ENCODE measurements around the gene SLC38A3.
A peak's percentile ranks its signal among the peaks of the same experiment; 100 is the strongest.

The SLC38A3 gene

DNA sequence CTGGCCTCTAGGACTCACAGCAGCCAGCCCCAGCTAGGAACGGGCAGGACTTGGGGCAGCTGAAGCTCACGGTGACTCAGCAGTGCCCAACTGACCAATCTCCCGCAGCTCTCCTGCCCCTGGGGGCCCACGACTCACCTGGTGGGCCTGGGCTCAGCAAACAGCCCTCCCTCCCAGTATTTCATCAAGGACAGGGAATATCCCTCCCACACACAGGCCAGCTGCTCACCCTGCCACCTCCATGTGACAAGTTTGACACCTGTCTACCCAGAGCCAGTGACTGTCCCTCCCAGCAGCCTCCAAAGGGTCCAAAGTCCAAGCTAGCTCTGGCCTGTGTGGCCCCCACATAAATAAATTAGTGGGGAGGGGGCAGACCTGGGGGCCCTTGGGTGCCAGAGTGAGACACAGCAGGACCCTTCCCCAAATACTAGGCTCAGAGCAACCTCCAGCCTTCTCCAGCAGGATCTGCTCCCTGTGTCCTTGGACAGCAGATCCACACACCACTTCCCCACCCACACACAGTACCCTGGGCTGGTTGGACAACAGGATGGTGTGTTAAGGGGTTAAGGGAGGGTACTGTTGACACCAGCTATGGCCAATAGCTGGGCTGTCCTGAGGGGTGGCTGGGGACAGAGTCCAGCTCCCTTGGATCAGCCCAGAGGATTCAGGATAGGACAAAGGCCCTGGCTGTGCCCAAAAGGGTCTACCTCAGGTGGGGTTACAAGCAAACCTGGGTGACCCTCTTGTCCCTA lies 9.4 kb upstream of the SLC38A3 start:
- Histone ChIP-seq H3K27me3 (ENCODE audit: insufficient read depth, low read length) (no peaks in the 10 kb centered on the region), H3K23ac (ENCODE audit: low read length) (no peak overlapping the region), H4K12ac (ENCODE audit: low read depth, low read length) (no peak overlapping the region), H3K27ac (ENCODE audit: low read depth, low read length) (no peak overlapping the region), H3K9ac (ENCODE audit: low read length) (no peak overlapping the region), H2BK12ac (ENCODE audit: low read length) (no peak overlapping the region), H3K79me2 (ENCODE audit: control insufficient read depth, insufficient read depth, low read length, poor library complexity) (no peaks in the 10 kb centered on the region), H3K4me1 (ENCODE audit: control insufficient read depth in 1 of 2, insufficient read depth in 2 of 2, low read length in 2 of 2) (peaks cover 0 to 4% of the 10 kb centered on the region in 2 experiments), H3K4ac (ENCODE audit: low read depth, low read length) (no peak overlapping the region), H2BK5ac (ENCODE audit: low read depth, low read length, poor library complexity) (no peak overlapping the region), H2BK120ac (ENCODE audit: insufficient read depth, low read length, poor library complexity) (no peak overlapping the region), H2AFZ (ENCODE audit: insufficient read depth, low read length, poor library complexity) (no peak overlapping the region), H3K36me3 (ENCODE audit: control insufficient read depth in 1 of 2, insufficient read depth in 2 of 2, low read length in 2 of 2) (no peaks in the 10 kb centered on the region), H3K18ac (ENCODE audit: low read length) (no peak overlapping the region), H4K8ac (ENCODE audit: low read depth, low read length) (no peak overlapping the region), H4K91ac (ENCODE audit: low read depth, low read length) (peak overlapping the region; percentile 27), H3K4me2 (ENCODE audit: low read length) (no peak overlapping the region), H3K9me3 (ENCODE audit: insufficient read depth, low read depth, low read length) (no peaks in the 10 kb centered on the region), H3K79me1 (ENCODE audit: low read length) (no peaks in the 10 kb centered on the region), H3K4me3 (ENCODE audit: low read depth, low read length) (no peak overlapping the region), H2AK5ac (ENCODE audit: low read length) (no peak overlapping the region), H3K14ac (ENCODE audit: low read length) (no peak overlapping the region)
- WGBS (ENCODE audit: extremely low coverage, insufficient coverage, insufficient read length), result no CpG with 5 or more reads among the region's 4 CpGs
- no peak for DNase-seq

DNA sequence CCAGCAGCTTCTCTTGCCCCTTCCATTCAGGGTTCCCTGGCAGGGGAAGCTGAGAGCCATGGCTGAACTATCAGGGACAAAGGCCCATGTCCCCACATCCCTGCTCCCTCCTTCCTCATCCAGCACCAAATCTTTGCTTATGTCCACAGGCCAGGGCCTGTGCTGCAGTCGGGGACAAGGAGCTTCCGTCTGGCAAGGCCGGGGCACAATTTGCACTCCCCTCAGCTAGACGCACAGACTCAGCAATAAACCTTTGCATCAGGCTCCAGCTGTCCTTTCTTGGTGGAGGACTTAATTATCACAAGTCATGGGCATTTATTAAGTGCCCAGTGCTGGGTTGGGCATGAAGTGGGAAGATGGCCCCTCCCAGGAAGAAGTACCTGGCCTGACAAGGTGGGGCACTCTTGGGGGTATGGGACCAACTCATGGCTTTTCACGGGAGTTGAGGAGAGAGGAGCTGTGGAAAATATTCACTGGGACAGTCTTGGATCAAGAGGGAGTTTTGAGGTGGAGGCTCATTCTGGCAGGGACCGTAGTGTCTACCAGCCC lies 8.7 kb upstream of the SLC38A3 start:
- H3K14ac ChIP-seq (ENCODE audit: low read length), result no peak overlapping the region
- no CpG with 5 or more reads among the region's 6 CpGs for WGBS (ENCODE audit: extremely low coverage, insufficient coverage, insufficient read length)
- no peak overlapping the region for H2BK120ac ChIP-seq (ENCODE audit: insufficient read depth, low read length, poor library complexity)

DNA sequence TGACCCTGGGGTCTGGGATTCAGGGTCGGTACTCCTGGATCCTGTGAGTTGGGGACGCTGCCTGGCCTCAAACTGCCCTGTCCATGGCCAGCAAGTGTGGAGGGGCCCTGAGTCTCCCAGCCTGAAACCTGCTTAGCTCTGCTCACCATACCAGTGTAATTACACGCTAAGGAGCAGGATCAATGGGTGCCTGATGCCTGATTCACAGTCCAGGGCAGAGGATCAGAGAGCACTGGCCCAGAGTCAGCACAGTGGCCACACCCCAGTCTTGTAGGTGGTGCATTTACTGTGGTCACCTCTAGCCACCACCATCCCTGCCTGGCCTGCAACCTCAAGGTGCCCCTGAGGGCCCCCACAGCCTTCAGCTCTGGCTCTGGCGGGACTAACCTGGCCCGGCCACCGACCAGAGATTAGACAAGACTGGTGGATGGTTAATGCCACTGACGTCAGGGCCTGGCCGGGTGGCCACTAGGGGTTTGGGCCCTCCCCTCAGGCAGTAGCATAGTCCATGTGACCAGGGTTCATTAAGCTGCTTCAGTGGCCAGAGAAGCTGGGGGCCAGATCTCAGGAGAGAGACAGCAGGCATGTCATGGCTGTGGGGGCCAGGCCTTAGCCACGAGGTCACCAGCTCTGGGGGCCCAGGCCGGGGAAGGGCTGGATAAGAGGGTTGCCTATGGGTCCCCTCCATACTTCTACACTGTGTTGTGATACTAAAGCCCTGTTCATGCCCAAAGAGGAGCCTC lies 3.3 kb upstream of the SLC38A3 start:
- H3K27ac ChIP-seq (ENCODE audit: low read depth, low read length), result no peak overlapping the region
- no peak overlapping the region for H2BK120ac ChIP-seq (ENCODE audit: insufficient read depth, low read length, poor library complexity)
- WGBS (ENCODE audit: extremely low coverage, insufficient coverage, insufficient read length), result no CpG with 5 or more reads among the region's 10 CpGs
- no peak overlapping the region for H2BK5ac ChIP-seq (ENCODE audit: low read depth, low read length, poor library complexity)
- peaks cover 3% of the 10 kb centered on the region for H3K9me3 ChIP-seq (ENCODE audit: insufficient read depth, low read depth, low read length)
- no peaks in the 10 kb centered on the region for H3K79me1 ChIP-seq (ENCODE audit: low read length)
- no peak overlapping the region for H3K14ac ChIP-seq (ENCODE audit: low read length)
- H3K4ac ChIP-seq (ENCODE audit: low read depth, low read length), result no peak overlapping the region
- no peak overlapping the region for H3K9ac ChIP-seq (ENCODE audit: low read length)
- no peak for DNase-seq
- no peak overlapping the region for H2AK5ac ChIP-seq (ENCODE audit: low read length)
- H3K79me2 ChIP-seq (ENCODE audit: control insufficient read depth, insufficient read depth, low read length, poor library complexity), result peaks cover 2% of the 10 kb centered on the region
- H3K4me2 ChIP-seq (ENCODE audit: low read length), result no peak overlapping the region
- no peak overlapping the region for H2AFZ ChIP-seq (ENCODE audit: insufficient read depth, low read length, poor library complexity)
- no peak overlapping the region for H4K12ac ChIP-seq (ENCODE audit: low read depth, low read length)
- no peak overlapping the region for H2BK12ac ChIP-seq (ENCODE audit: low read length)
- no peaks in the 10 kb centered on the region for H3K36me3 ChIP-seq (ENCODE audit: control insufficient read depth in 1 of 2, insufficient read depth in 2 of 2, low read length in 2 of 2)
- peaks cover 20% of the 10 kb centered on the region for H3K27me3 ChIP-seq (ENCODE audit: insufficient read depth, low read length)
- no peak overlapping the region for H3K4me3 ChIP-seq (ENCODE audit: low read depth, low read length)
- H4K8ac ChIP-seq (ENCODE audit: low read depth, low read length), result no peak overlapping the region
- no peak overlapping the region for H3K23ac ChIP-seq (ENCODE audit: low read length)
- H3K18ac ChIP-seq (ENCODE audit: low read length), result no peak overlapping the region
- H4K91ac ChIP-seq (ENCODE audit: low read depth, low read length), result peak overlapping the region; percentile 33
- H3K4me1 ChIP-seq (ENCODE audit: control insufficient read depth in 1 of 2, insufficient read depth in 2 of 2, low read length in 2 of 2), result peaks cover 9 to 14% of the 10 kb centered on the region in 2 experiments

More for the DNA sequence above, 8.7 kb upstream of the SLC38A3 start:
- Histone ChIP-seq H3K18ac (ENCODE audit: low read length) (no peak overlapping the region), H3K4me1 (ENCODE audit: control insufficient read depth in 1 of 2, insufficient read depth in 2 of 2, low read length in 2 of 2) (peaks cover 0 to 4% of the 10 kb centered on the region in 2 experiments), H3K9me3 (ENCODE audit: insufficient read depth, low read depth, low read length) (no peaks in the 10 kb centered on the region), H2BK5ac (ENCODE audit: low read depth, low read length, poor library complexity) (no peak overlapping the region), H3K79me2 (ENCODE audit: control insufficient read depth, insufficient read depth, low read length, poor library complexity) (no peaks in the 10 kb centered on the region), H4K8ac (ENCODE audit: low read depth, low read length) (no peak overlapping the region), H4K91ac (ENCODE audit: low read depth, low read length) (no peak overlapping the region), H2AK5ac (ENCODE audit: low read length) (no peak overlapping the region), H3K4me3 (ENCODE audit: low read depth, low read length) (no peak overlapping the region), H2AFZ (ENCODE audit: insufficient read depth, low read length, poor library complexity) (no peak overlapping the region), H3K27me3 (ENCODE audit: insufficient read depth, low read length) (no peaks in the 10 kb centered on the region), H3K4ac (ENCODE audit: low read depth, low read length) (no peak overlapping the region), H3K36me3 (ENCODE audit: control insufficient read depth in 1 of 2, insufficient read depth in 2 of 2, low read length in 2 of 2) (no peaks in the 10 kb centered on the region), H3K4me2 (ENCODE audit: low read length) (no peak overlapping the region), H3K79me1 (ENCODE audit: low read length) (no peaks in the 10 kb centered on the region), H4K12ac (ENCODE audit: low read depth, low read length) (no peak overlapping the region), H3K9ac (ENCODE audit: low read length) (no peak overlapping the region), H2BK12ac (ENCODE audit: low read length) (no peak overlapping the region), H3K27ac (ENCODE audit: low read depth, low read length) (no peak overlapping the region), H3K23ac (ENCODE audit: low read length) (no peak overlapping the region)
- DNase-seq, result no peak

DNA sequence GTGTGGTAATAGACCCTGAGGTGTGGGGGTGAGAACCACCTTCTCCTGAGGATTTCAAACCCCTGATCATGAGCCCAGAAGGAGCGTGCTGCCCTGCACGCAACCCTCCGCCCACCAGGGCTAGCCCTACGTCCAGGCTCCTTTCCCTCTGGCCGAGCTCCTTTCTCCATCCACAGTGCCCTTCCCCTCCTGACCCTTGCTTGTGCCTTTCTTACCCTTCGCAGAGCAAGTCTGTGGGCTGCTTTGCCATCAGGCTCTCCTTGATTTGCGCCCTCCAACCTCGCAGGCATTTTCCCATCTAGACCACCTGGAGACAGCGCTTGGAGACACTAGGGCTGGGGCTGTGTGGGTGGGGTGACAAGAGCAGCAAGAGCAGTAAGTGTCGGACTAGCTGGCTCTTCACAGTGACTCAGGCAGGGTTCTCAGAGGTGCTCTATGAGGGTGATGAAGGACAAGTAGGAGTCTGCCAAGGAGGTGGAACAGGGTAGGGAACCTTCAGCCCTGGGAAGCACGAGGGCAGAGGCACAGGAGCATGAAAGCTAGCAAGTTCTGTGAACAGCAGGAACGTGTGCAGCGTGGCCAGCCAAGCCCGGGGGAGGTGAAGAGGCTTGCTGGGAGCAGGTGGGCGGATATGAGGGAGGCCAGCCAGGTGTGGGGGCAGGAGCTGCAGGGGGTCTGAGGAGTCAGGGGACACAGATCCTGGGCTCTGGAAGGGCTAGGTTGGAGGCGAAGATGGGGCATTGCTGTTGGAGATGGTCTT lies 2.5 kb upstream of the SLC38A3 start:
- H3K4ac ChIP-seq (ENCODE audit: low read depth, low read length), result no peak overlapping the region
- no peak overlapping the region for H3K18ac ChIP-seq (ENCODE audit: low read length)
- H3K27me3 ChIP-seq (ENCODE audit: insufficient read depth, low read length), result peaks cover 22% of the 10 kb centered on the region
- H4K8ac ChIP-seq (ENCODE audit: low read depth, low read length), result no peak overlapping the region
- no peak for DNase-seq
- peaks cover 2% of the 10 kb centered on the region for H3K79me2 ChIP-seq (ENCODE audit: control insufficient read depth, insufficient read depth, low read length, poor library complexity)
- no peak overlapping the region for H3K4me2 ChIP-seq (ENCODE audit: low read length)
- no peak overlapping the region for H3K27ac ChIP-seq (ENCODE audit: low read depth, low read length)
- H2AFZ ChIP-seq (ENCODE audit: insufficient read depth, low read length, poor library complexity), result no peak overlapping the region
- H4K12ac ChIP-seq (ENCODE audit: low read depth, low read length), result no peak overlapping the region
- H3K4me3 ChIP-seq (ENCODE audit: low read depth, low read length), result no peak overlapping the region
- H2BK5ac ChIP-seq (ENCODE audit: low read depth, low read length, poor library complexity), result no peak overlapping the region
- no peaks in the 10 kb centered on the region for H3K79me1 ChIP-seq (ENCODE audit: low read length)
- H3K23ac ChIP-seq (ENCODE audit: low read length), result no peak overlapping the region
- H3K14ac ChIP-seq (ENCODE audit: low read length), result no peak overlapping the region
- H3K9ac ChIP-seq (ENCODE audit: low read length), result no peak overlapping the region
- peak overlapping the region; percentile 13 for H2AK5ac ChIP-seq (ENCODE audit: low read length)
- WGBS (ENCODE audit: extremely low coverage, insufficient coverage, insufficient read length), result no CpG with 5 or more reads among the region's 16 CpGs
- peak overlapping the region; percentile 25 for H4K91ac ChIP-seq (ENCODE audit: low read depth, low read length)
- peaks cover 3% of the 10 kb centered on the region for H3K9me3 ChIP-seq (ENCODE audit: insufficient read depth, low read depth, low read length)
- peaks cover 9 to 14% of the 10 kb centered on the region in 2 experiments for H3K4me1 ChIP-seq (ENCODE audit: control insufficient read depth in 1 of 2, insufficient read depth in 2 of 2, low read length in 2 of 2)
- no peak overlapping the region for H2BK12ac ChIP-seq (ENCODE audit: low read length)
- no peaks in the 10 kb centered on the region for H3K36me3 ChIP-seq (ENCODE audit: control insufficient read depth in 1 of 2, insufficient read depth in 2 of 2, low read length in 2 of 2)
- H2BK120ac ChIP-seq (ENCODE audit: insufficient read depth, low read length, poor library complexity), result no peak overlapping the region
